GM12864 (cell line): ENCODE results near the gene TSPOAP1.

Experiments used
- DNase-seq: peaks from one replicate; pipeline ENCODE4 v3.0.0-alpha.2; 2011; ENCODE audit warnings: low read depth
- H3K4me3 ChIP-seq: 2 replicates; pipeline ENCODE4 v1.5.1; 2011; ENCODE audit warnings: mild to moderate bottlenecking, low read depth, low read length, control low read depth
- TF ChIP-seq, protein P1 (sequence below): IDR thresholded peaks from 2 replicates; pipeline ENCODE4 v1.5.1; 2011; ENCODE audit warnings: low read depth, mild to moderate bottlenecking, moderate library complexity, low read length, control low read depth, inconsistent platforms; ENCODE audit errors: missing control alignments

The TSPOAP1 gene

DNA sequence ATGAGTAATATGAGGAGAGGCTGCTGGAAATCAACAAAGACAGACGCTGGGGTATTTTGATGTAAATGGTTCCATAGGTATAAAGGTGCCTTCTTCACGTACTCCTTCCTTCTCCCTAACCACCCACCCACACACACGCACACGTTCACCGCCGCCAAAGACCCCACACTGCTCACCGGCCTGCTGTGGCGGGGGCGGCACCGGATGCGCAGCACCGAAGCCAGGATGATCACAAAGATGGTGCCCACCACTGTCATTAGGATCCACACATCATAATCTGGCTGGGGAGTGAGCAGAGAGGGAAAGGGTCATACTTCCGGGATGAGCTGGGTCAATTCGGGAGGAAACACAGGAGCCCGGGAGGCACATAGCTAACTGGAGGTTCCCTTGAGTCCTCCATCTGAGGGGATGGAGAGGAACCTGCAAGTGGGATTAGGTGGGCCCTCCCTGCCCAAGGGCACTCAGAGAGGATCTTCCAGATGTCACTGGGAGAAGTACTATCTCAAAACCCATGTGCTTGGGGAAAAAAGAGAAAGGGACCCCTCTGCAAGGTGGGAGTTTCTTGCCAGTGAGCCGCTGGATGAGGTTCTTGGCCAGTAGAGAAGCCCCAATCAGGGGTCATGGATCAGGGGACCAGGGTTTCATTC is 33.9 kb upstream of the TSPOAP1 start:
- TF ChIP-seq, protein P1, sequence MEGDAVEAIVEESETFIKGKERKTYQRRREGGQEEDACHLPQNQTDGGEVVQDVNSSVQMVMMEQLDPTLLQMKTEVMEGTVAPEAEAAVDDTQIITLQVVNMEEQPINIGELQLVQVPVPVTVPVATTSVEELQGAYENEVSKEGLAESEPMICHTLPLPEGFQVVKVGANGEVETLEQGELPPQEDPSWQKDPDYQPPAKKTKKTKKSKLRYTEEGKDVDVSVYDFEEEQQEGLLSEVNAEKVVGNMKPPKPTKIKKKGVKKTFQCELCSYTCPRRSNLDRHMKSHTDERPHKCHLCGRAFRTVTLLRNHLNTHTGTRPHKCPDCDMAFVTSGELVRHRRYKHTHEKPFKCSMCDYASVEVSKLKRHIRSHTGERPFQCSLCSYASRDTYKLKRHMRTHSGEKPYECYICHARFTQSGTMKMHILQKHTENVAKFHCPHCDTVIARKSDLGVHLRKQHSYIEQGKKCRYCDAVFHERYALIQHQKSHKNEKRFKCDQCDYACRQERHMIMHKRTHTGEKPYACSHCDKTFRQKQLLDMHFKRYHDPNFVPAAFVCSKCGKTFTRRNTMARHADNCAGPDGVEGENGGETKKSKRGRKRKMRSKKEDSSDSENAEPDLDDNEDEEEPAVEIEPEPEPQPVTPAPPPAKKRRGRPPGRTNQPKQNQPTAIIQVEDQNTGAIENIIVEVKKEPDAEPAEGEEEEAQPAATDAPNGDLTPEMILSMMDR = no peak
- H3K4me3 ChIP-seq = no peak overlapping the region
- no peak for DNase-seq

DNA sequence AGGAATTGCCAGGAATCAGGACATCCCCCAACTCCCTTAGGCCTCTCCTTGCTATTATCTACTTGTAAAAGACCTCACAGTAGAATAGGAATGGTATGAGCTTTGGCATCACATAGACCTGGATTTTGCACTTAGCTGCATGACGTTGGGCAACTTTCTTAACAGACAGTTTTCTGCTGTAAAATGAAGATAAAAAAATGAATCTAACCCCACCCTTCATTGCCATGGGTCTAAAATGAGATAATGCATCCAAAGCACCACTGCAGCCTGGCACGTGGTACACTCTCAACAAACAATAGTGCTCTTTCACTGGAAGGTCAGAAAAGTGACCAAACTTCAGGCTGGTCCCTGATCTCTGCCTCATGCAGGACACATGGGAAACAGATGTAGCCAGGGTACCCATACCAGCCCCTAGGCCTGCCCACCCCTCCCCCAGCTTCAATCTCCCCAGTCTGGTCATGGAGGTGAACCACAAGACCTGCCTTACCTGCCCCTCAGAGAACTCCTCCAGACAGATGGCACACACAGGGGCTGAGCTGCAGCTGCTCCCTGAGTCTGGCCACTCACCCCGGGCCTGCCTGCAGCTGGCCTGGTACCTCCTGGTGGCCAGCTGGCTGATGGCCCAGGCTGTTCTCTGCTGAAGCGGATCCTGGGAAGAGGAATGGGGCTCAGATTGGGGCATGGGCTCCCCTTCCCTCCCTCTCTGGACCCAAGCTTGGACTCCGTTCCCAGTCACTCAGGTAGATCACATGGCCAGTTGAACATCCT is 31.9 kb upstream of the TSPOAP1 start:
- no peak for DNase-seq

DNA sequence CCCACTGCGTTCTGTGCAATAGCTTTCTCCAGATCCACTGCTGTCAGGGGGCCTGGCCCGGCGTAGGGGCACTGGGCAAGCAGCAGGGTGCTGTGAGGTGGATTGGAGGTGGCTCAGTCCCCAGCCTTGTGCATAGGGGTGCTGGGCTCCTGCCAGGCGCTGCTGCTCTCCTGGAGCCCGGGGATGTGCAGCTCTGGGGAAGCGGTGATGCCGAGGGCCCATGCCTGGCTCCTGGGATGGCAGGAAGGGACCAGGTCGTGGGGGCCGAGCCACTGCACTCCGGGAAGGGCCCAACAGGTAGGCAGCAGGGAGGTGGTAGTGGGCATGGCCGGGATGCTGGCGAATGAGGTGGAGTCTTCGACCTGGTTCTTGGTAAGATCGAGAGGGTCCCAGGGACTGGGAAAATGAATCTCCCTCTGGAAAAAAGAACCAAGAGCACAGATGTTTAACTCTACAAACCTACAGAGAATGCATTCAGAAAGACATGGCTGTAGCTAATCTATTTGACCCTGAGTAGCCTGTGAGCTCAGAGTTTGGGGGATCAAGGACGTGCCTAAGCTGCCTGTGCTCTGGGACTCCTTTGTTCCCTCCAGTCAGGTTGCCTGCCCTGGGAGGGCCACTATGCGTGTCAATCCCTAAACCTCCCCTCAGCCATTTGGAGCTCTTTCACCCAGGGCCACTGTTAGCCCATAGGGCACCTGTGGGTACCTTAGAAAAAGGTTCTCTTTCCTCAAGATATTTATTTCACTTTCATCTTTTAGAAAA is 30.0 kb upstream of the TSPOAP1 start:
- no peak for DNase-seq
- no peak overlapping the region for H3K4me3 ChIP-seq
- TF ChIP-seq, protein P1 = no peak

More for the DNA sequence above, 31.9 kb upstream of the TSPOAP1 start:
- TF ChIP-seq, protein P1 = no peak
- H3K4me3 ChIP-seq = no peak overlapping the region

DNA sequence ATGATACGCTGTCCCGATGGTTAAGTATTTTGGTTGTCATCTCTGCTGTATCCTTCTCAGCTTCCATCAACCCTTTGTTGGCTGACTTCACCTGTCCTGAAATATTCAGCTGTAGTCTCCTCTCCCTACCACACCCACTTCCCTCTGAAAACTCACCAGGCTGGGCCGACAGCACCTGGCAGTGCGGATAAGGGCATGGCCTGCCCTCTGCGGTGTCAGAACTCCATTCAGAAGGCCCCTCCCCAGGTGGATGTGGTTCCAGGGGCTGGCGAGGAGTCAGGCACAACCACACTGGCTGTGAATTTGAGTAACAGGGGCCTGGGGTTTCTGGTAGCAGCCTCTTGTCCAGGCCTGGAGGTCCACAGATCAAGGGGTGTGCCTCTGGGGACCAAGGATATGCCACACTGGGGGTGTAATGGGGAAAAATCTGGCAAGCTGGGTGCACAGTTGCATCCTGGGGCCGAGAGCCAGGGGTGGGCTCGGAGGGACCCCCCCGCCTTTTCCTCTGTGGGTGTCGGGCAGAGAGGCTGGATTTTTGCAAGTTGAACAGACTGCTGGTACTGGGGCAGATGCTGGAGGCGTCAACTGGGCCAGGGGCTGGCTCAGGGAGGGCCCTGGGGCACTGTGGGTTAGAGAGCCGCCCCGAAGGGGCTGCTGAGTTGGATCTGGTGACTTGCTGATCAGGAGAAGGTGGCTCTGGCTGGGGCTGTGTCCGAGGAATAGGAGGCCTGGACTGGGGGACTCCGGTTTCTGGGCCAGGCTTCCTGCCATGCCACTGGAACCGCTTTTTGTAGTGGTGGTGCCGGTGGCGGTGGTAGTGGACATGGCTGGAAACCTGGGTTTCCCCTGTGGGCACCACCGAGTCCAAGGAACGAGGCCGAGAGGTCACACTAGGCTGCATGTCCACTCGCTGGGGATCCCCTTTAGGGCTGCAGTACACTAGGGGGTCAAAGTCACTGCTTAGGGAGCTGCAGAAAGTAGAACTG is 29.0 kb upstream of the TSPOAP1 start:
- no peak overlapping the region for H3K4me3 ChIP-seq

DNA sequence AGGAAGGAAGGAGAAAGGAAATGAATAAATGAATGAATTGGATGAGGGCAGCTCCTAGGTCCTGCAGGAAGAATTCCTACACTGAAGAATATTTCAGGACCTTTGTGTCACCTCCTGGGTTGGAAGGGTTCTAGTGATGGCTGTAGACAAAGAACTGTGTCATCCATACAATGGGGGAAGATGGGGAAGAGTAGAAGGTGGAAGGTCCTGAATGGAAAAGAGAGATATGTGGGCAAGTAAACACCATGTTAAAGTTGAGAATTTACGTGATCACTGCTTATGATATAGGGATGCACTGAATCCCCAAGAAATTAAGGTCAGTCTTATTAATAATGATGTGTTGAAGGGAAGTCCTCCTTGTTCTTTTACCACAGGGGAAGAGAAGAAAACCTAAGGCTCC is 27.6 kb upstream of the TSPOAP1 start:
- no peak for DNase-seq
- TF ChIP-seq, protein P1 = no peak
- H3K4me3 ChIP-seq = no peak overlapping the region

More for the DNA sequence above, 29.0 kb upstream of the TSPOAP1 start:
- TF ChIP-seq, protein P1 = no peak
- DNase-seq = no peak
